Vagina (tissue), 2 donors: Measurements from ENCODE around the gene NPSR1.

Experiments
- CTCF ChIP-seq, 3 experiments: fragments of 450-650 bp in 2 of 3; fragments of 200-600 bp in 1 of 3; sonication (generic) in 1 of 3; IDR thresholded peaks; one replicate each; pipeline ENCODE4 v1.5.1; 2017 to 2019; ENCODE audit warnings: antibody characterized with exemption in 3 of 3, mild to moderate bottlenecking in 2 of 3, moderate library complexity in 2 of 3
- POLR2A ChIP-seq, 2 donors: fragments of 450-650 bp; IDR thresholded peaks; one replicate each; pipeline ENCODE4 v1.6.1; 2017; ENCODE audit warnings: antibody characterized with exemption in 2 of 2, mild to moderate bottlenecking in 2 of 2, moderate library complexity in 2 of 2

GRCh38 chr7:34752929-34753328, 94.9 kb downstream of the NPSR1 start:
- TF ChIP-seq CTCF (IDR thresholded peaks at IDR 0.05) (no peak), POLR2A (IDR thresholded peaks at IDR 0.05) (no peak)
